Measurements from ENCODE around the gene GALNT12.
A peak's percentile ranks its signal among the peaks of the same experiment; 100 is the strongest.

GALNT12 gene

GRCh38 chr9:98807070-98807813 lies at the start of gene GALNT12:
Gene GALNT12 (plus strand): TSS chr9:98807670. CDS start chr9:98807699, 29 bp downstream.
- peak; percentile 77 for DNase-seq

- DNase-seq, result no peak
Measured at GRCh38 chr9:98760231-98760630, 47.2 kb upstream of the GALNT12 start.

GRCh38 chr9:98763986-98764745 lies 43.3 kb upstream of the GALNT12 start:
- no peak for DNase-seq

GRCh38 chr9:98765256-98765655 lies 42.2 kb upstream of the GALNT12 start:
- no peak for DNase-seq

- no peak for DNase-seq
Measured at GRCh38 chr9:98766586-98766985, 40.9 kb upstream of the GALNT12 start.

- no peak for DNase-seq
Measured at GRCh38 chr9:98767196-98767595, 40.3 kb upstream of the GALNT12 start.

GRCh38 chr9:98767915-98768314 lies 39.6 kb upstream of the GALNT12 start:
- no peak for DNase-seq

GRCh38 chr9:98768344-98768743 lies 39.1 kb upstream of the GALNT12 start:
- DNase-seq, result no peak

GRCh38 chr9:98770717-98771116 lies 36.8 kb upstream of the GALNT12 start:
- DNase-seq, result no peak

GRCh38 chr9:98771209-98771874 lies 36.1 kb upstream of the GALNT12 start:
- no peak for DNase-seq

- no peak for DNase-seq
Measured at GRCh38 chr9:98772364-98773155, 34.9 kb upstream of the GALNT12 start.

- DNase-seq, result no peak
Measured at GRCh38 chr9:98773721-98774120, 33.7 kb upstream of the GALNT12 start.

- DNase-seq, result peak; percentile 39
Measured at GRCh38 chr9:98774746-98775145, 32.7 kb upstream of the GALNT12 start.

GRCh38 chr9:98775831-98776441 lies 31.5 kb upstream of the GALNT12 start:
- DNase-seq, result peak; percentile 38

GRCh38 chr9:98777618-98778017 lies 29.9 kb upstream of the GALNT12 start:
- DNase-seq, result no peak

GRCh38 chr9:98778251-98778650 lies 29.2 kb upstream of the GALNT12 start:
- DNase-seq, result no peak

- DNase-seq, result no peak
Measured at GRCh38 chr9:98778711-98779530, 28.5 kb upstream of the GALNT12 start.

- DNase-seq, result no peak
Measured at GRCh38 chr9:98780059-98780749, 27.3 kb upstream of the GALNT12 start.

GRCh38 chr9:98781588-98782383 lies 25.7 kb upstream of the GALNT12 start:
- DNase-seq, result no peak

All from CD4-positive, alpha-beta T cell treated with Interleukin-6 for 4 hours (primary cell).